Endothelial cell of umbilical vein (primary cell): ENCODE measurements around the gene JPT2. TPM values are rescaled to one million over a fixed set of nuclear protein-coding genes. Genes with fewer than 3 reads are reported as not detected.

Experiments used
- BruUV-seq: library from RNA; stranded (reverse); fragments of 400-500 nt; replicated peaks from 2 replicates; lab custom pipeline; 2021; lab: Mats Ljungman, UMichigan
- CTCF ChIA-PET: fragments of 300-600, 350-600 bp; sonication (Branson Sonifier 250); formaldehyde crosslinking; loops from one replicate; lab custom pipeline; 2021; ENCODE audit warnings: antibody characterized with exemption, inconsistent platforms; lab: Charles Lee
- POLR2A ChIA-PET: fragments of 300-600, 350-600 bp; sonication (Branson Sonifier 250); formaldehyde crosslinking; loops from one replicate; lab custom pipeline; 2021; ENCODE audit warnings: antibody characterized with exemption, inconsistent platforms; lab: Charles Lee
- DNase-seq: peaks from one replicate; pipeline ENCODE4 v3.0.0-alpha.2; 2011; ENCODE audit warnings: low read depth, low spot score
- FAIRE-seq: peaks from 2 replicates; lab custom pipeline; 2011; peaks lifted over from hg19 to GRCh38; lab: Jason Lieb, UNC
- H2AFZ ChIP-seq: 2 replicates; pipeline ENCODE4 v1.6.0; 2012; ENCODE audit warnings: low read depth, low read length, control low read depth, inconsistent platforms
- H3K27ac ChIP-seq: 2 replicates; pipeline ENCODE4 v1.5.1; 2011; ENCODE audit warnings: low read depth, mild to moderate bottlenecking, control low read depth, low read length, moderate library complexity; ENCODE audit not compliant: insufficient read depth
- H3K27me3 ChIP-seq, 2 experiments: 2 replicates each; pipeline versions ENCODE4 v1.6.0 to v1.6.1; 2011; ENCODE audit warnings: low read length in 2 of 2, mixed read lengths in 1 of 2; ENCODE audit not compliant: control insufficient read depth in 2 of 2, insufficient read depth in 2 of 2
- H3K36me3 ChIP-seq, 2 experiments: 2 replicates in 1 of 2; 3 replicates in 1 of 2; pipeline ENCODE4 v1.5.1; 2011; ENCODE audit warnings: low read length in 2 of 2, mild to moderate bottlenecking in 1 of 2, moderate library complexity in 1 of 2; ENCODE audit not compliant: control insufficient read depth in 2 of 2, insufficient read depth in 2 of 2; ENCODE audit errors: extremely low read depth in 1 of 2
- H3K4me1 ChIP-seq: 3 replicates; pipeline ENCODE4 v1.5.1; 2011; ENCODE audit warnings: mild to moderate bottlenecking, low read length; ENCODE audit not compliant: control insufficient read depth, insufficient read depth; ENCODE audit errors: extremely low read depth
- H3K4me2 ChIP-seq: 2 replicates; pipeline ENCODE4 v1.6.1; 2011; ENCODE audit warnings: low read length, control low read depth, mixed read lengths; ENCODE audit not compliant: insufficient read depth
- H3K4me3 ChIP-seq, 3 experiments: fragments of 200-600 bp in 1 of 3; sonication (generic), shearing (Covaris generic) in 1 of 3; replicated peaks in 1 of 3; 2 replicates each; pipeline ENCODE4 v1.5.1; 2011 to 2016; ENCODE audit warnings: control low read depth in 3 of 3, low read length in 3 of 3, mild to moderate bottlenecking in 2 of 3, inconsistent platforms in 1 of 3, low read depth in 1 of 3, moderate library complexity in 1 of 3; ENCODE audit not compliant: insufficient read depth in 1 of 3
- H3K79me2 ChIP-seq: 2 replicates; pipeline ENCODE4 v1.6.0; 2012; ENCODE audit warnings: low read length, inconsistent platforms; ENCODE audit not compliant: control insufficient read depth, insufficient read depth
- H3K9ac ChIP-seq: replicated peaks from 2 replicates; pipeline ENCODE3; 2011; ENCODE audit warnings: low read length, control low read depth; ENCODE audit not compliant: insufficient read depth; ENCODE audit errors: extremely low read depth
- H3K9me1 ChIP-seq: replicated peaks from 3 replicates; pipeline ENCODE4 v1.6.0; 2011; ENCODE audit warnings: mild to moderate bottlenecking, low read length; ENCODE audit not compliant: control insufficient read depth, insufficient read depth; ENCODE audit errors: extremely low read depth
- H3K9me3 ChIP-seq: replicated peaks from 2 replicates; pipeline ENCODE4 v1.5.1; 2012; ENCODE audit warnings: low read length, inconsistent platforms; ENCODE audit not compliant: control insufficient read depth, insufficient read depth
- H4K20me1 ChIP-seq: replicated peaks from 2 replicates; pipeline ENCODE3; 2011; ENCODE audit warnings: mild to moderate bottlenecking, low read length; ENCODE audit not compliant: control insufficient read depth, insufficient read depth; ENCODE audit errors: extremely low read depth
- CTCF ChIP-seq, 2 donors: IDR thresholded peaks; 1 replicate in 1 of 2; 2 replicates in 1 of 2; pipeline ENCODE4 v1.5.1; 2011; ENCODE audit warnings: low read length in 2 of 2, mild to moderate bottlenecking in 2 of 2, moderate library complexity in 2 of 2, control low read depth in 1 of 2, inconsistent platforms in 1 of 2, low read depth in 1 of 2; ENCODE audit not compliant: insufficient read depth in 1 of 2; ENCODE audit errors: extremely low read depth in 1 of 2
- EZH2 ChIP-seq: IDR thresholded peaks from 2 replicates; pipeline ENCODE4 v1.6.1; 2012; ENCODE audit warnings: borderline replicate concordance, low read depth, mild to moderate bottlenecking, moderate library complexity, low read length, inconsistent platforms; ENCODE audit not compliant: severe bottlenecking
- FOS ChIP-seq: IDR thresholded peaks from 2 replicates; pipeline ENCODE4 v1.6.1; 2011; ENCODE audit warnings: mild to moderate bottlenecking, low read length, moderate library complexity, borderline replicate concordance; ENCODE audit not compliant: insufficient read depth
- GATA2 ChIP-seq: IDR thresholded peaks from 2 replicates; pipeline ENCODE4 v1.7.0; 2011; ENCODE audit warnings: low read depth, mild to moderate bottlenecking, moderate library complexity, mixed read lengths, low read length; ENCODE audit not compliant: insufficient read length, insufficient read depth
- JUN ChIP-seq: IDR thresholded peaks from 2 replicates; pipeline ENCODE4 v1.6.1; 2011; ENCODE audit warnings: borderline replicate concordance, low read depth; ENCODE audit not compliant: insufficient read length, insufficient read depth
- POLR2A ChIP-seq: IDR thresholded peaks from 2 replicates; pipeline ENCODE4 v1.6.1; 2012; ENCODE audit warnings: low read depth, mild to moderate bottlenecking, control low read depth, low read length
- POLR2AphosphoS5 ChIP-seq: IDR thresholded peaks from 2 replicates; pipeline ENCODE4 v1.6.1; 2012; ENCODE audit warnings: low read depth, mild to moderate bottlenecking, control low read depth, low read length, moderate library complexity; ENCODE audit not compliant: insufficient read depth
- dilution Hi-C: fragments of 300-500 bp; cut with MboI; formaldehyde crosslinking; loops from one replicate; pipeline ENCODE4 v1.15.0; 2019; ENCODE audit warnings: low sequenced_read_pairs; ENCODE audit not compliant: extremely low pct_ligation_motif_present
- intact Hi-C: fragments of 100-400 bp; cut with micrococcal nuclease; formaldehyde crosslinking; loops from one replicate; pipeline ENCODE4 v1.10.0; 2022
- polyA plus RNA-seq, 4 experiments: library from polyadenylated mRNA; depleted of rRNA in 3 of 4; stranded (reverse) in 3 of 4; unstranded in 1 of 4; fragments of >200 nt; gene quantifications; 2 replicates each; pipeline versions ENCODE4 v1.2.1 to v1.2.3, GENCODE V29; 2011 to 2012; ENCODE audit warnings: missing spikeins in 1 of 4
- total RNA-seq: library from RNA; stranded (reverse); gene quantifications from 2 replicates; pipeline ENCODE4 v1.2.3, GENCODE V29; 2021

The JPT2 gene
- total and polyA plus RNA-seq, 2 donors (not counting 3 experiments of a cell fraction or from before 2014, with no cell fraction given): 35.8 to 93.3 TPM

GRCh38 chr16:1659031-1659430, 19.0 kb upstream of the JPT2 start:
- Histone ChIP-seq H3K4me1 (peaks cover 8% of the 10 kb centered on the region), H3K4me2 (no peak overlapping the region), H3K9ac (no peak overlapping the region), H3K4me3 (no peak overlapping the region), H3K9me3 (no peaks in the 10 kb centered on the region), H3K27me3 (no peaks in the 10 kb centered on the region), H3K27ac (no peak overlapping the region), H3K36me3 (peaks cover 8 to 55% of the 10 kb centered on the region in 2 experiments), H3K79me2 (no peaks in the 10 kb centered on the region), H4K20me1 (no peaks in the 10 kb centered on the region), H3K9me1 (no peaks in the 10 kb centered on the region), H2AFZ (no peak overlapping the region)
- ChIA-PET CTCF (interaction anchor here (1.6 kb wide), 1 partner anchor 165 kb away, joined by 8 read pairs; no protein-coding TSS in a partner anchor), POLR2A (no interaction called here)
- dilution Hi-C loops (no loop called here), intact Hi-C loops (no loop called here)
- FAIRE-seq: peak; percentile 89
- peak; percentile 31 for TF ChIP-seq POLR2AphosphoS5
- no peak for TF ChIP-seq GATA2
- TF ChIP-seq EZH2: no peak
- no peak for TF ChIP-seq JUN
- TF ChIP-seq CTCF (IDR thresholded peaks at IDR 0.05; ENCODE audit: extremely low read depth in 1 of 2, insufficient read depth in 1 of 2, low read depth in 1 of 2, low read length in 2 of 2): no peak
- TF ChIP-seq POLR2A: no peak
- no peak for TF ChIP-seq FOS
- BruUV-seq: no TSS peak
- DNase-seq: no peak
